ENCODE data around the gene AKT2. TPM values are rescaled to one million over a fixed set of nuclear protein-coding genes. Genes with fewer than 3 reads are reported as not detected.

AKT2 gene
- total RNA-seq, 1 experiment from 2014 or later, result 146 TPM

- ChIA-PET CTCF (interaction anchor here (0.7 kb wide), 1 partner anchor 178 kb away, joined by 3 read pairs; no protein-coding TSS in a partner anchor), POLR2A (ENCODE audit: low non-redundant PET) (no interaction called here)
- Histone ChIP-seq H3K4me1 (ENCODE audit: insufficient read depth, low read length, poor library complexity, severe bottlenecking) (peaks cover 38% of the 10 kb centered on the region), H3K9me3 (ENCODE audit: low read depth, low read length, poor library complexity, severe bottlenecking) (no peaks in the 10 kb centered on the region), H3K4me3 (ENCODE audit: low read depth, low read length, poor library complexity, severe bottlenecking) (no peak overlapping the region), H3K36me3 (ENCODE audit: insufficient read depth, low read length, poor library complexity, severe bottlenecking) (no peaks in the 10 kb centered on the region), H3K27ac (ENCODE audit: low read depth, low read length, poor library complexity, severe bottlenecking) (peak overlapping the region; percentile 86), H3K27me3 (replicated peaks; ENCODE audit: insufficient read depth, low read depth, low read length, poor library complexity) (no peaks in the 10 kb centered on the region)
- no TSS peak for BruUV-seq (replicated peaks)
- intact Hi-C loops (cut with micrococcal nuclease; ENCODE audit: unreplicated experiment), result loop anchor here (10.0 kb wide), 1 partner anchor 142 kb away; no protein-coding TSS in a partner anchor
- no peak for TF ChIP-seq EZH2 (IDR thresholded peaks at IDR 0.05; ENCODE audit: borderline replicate concordance, low read depth, low read length, poor library complexity, severe bottlenecking)
- TF ChIP-seq CTCF (conservative IDR thresholded peaks at IDR 0.05; ENCODE audit: low read depth, low read length), result no peak
- no peak for DNase-seq (ENCODE audit: low spot score)
These were observed 1.3 kb upstream of the AKT2 start for GRCh38 chr19:40286235-40286970.

GRCh38 chr19:40285353-40286234 lies 449 bp upstream of the AKT2 start:
- intact Hi-C loops (cut with micrococcal nuclease; ENCODE audit: unreplicated experiment), result loop anchor here (10.0 kb wide), 1 partner anchor 141 kb away; no protein-coding TSS in a partner anchor
- POLR2A ChIA-PET (ENCODE audit: low non-redundant PET), result interaction anchor here (0.6 kb wide), 2 partner anchors 314 to 315 kb away, joined by 5 to 13 read pairs; no protein-coding TSS in a partner anchor

More at GRCh38 chr19:40285353-40286234, 449 bp upstream of the AKT2 start:
- CTCF ChIA-PET, result interaction anchor here (0.6 kb wide), 1 partner anchor 404 kb away, joined by 13 read pairs; no protein-coding TSS in a partner anchor
- H3K4me3 ChIP-seq (ENCODE audit: low read depth, low read length, poor library complexity, severe bottlenecking), result peak overlapping the region; percentile 86
- TF ChIP-seq EZH2 (IDR thresholded peaks at IDR 0.05; ENCODE audit: borderline replicate concordance, low read depth, low read length, poor library complexity, severe bottlenecking) (no peak), CTCF (conservative IDR thresholded peaks at IDR 0.05; ENCODE audit: low read depth, low read length) (no peak)
- peak overlapping the region; percentile 86 for H3K27ac ChIP-seq (ENCODE audit: low read depth, low read length, poor library complexity, severe bottlenecking)
- peak; percentile 100 for DNase-seq (ENCODE audit: low spot score)
- no peaks in the 10 kb centered on the region for H3K36me3 ChIP-seq (ENCODE audit: insufficient read depth, low read length, poor library complexity, severe bottlenecking)
- TSS peak; percentile 99 for BruUV-seq (replicated peaks)
- H3K27me3 ChIP-seq (replicated peaks; ENCODE audit: insufficient read depth, low read depth, low read length, poor library complexity), result no peaks in the 10 kb centered on the region
- H3K4me1 ChIP-seq (ENCODE audit: insufficient read depth, low read length, poor library complexity, severe bottlenecking), result peaks cover 46% of the 10 kb centered on the region
- no peaks in the 10 kb centered on the region for H3K9me3 ChIP-seq (ENCODE audit: low read depth, low read length, poor library complexity, severe bottlenecking)
